ENCODE measurements around the gene PHF1.

Gene PHF1

GRCh38 chr6:33384581-33385020 is 26.2 kb upstream of the PHF1 start:
- peak; percentile 83 for DNase-seq (ENCODE audit: low read depth)
- TF ChIP-seq CTCF (IDR thresholded peaks at IDR 0.05; ENCODE audit: low read length, missing control alignments), result peak; percentile 60
- no peak overlapping the region for H3K4me3 ChIP-seq (replicated peaks; ENCODE audit: low read depth, low read length)

GRCh38 chr6:33390173-33390572 is 20.6 kb upstream of the PHF1 start:
- no peak for DNase-seq (ENCODE audit: low read depth)
- no peak overlapping the region for H3K4me3 ChIP-seq (replicated peaks; ENCODE audit: low read depth, low read length)
- TF ChIP-seq CTCF (IDR thresholded peaks at IDR 0.05; ENCODE audit: low read length, missing control alignments), result no peak

- TF ChIP-seq CTCF (IDR thresholded peaks at IDR 0.05; ENCODE audit: low read length, missing control alignments), result no peak
- DNase-seq (ENCODE audit: low read depth), result no peak
- H3K4me3 ChIP-seq (replicated peaks; ENCODE audit: low read depth, low read length), result peak overlapping the region; percentile 37
Observed at GRCh38 chr6:33390767-33391277, 20.0 kb upstream of the PHF1 start.

GRCh38 chr6:33391278-33391921 is 19.4 kb upstream of the PHF1 start, which contains the start of gene KIFC1:
Gene KIFC1 (plus strand): TSS chr6:33391823. CDS start chr6:33391986, 163 bp downstream.
- peak within 1 kb of the TSS; percentile 90 for H3K4me3 ChIP-seq (replicated peaks; ENCODE audit: low read depth, low read length)

GRCh38 chr6:33391922-33392594 is 18.8 kb upstream of the PHF1 start:
- peak overlapping the region; percentile 90 for H3K4me3 ChIP-seq (replicated peaks; ENCODE audit: low read depth, low read length)
- no peak for DNase-seq (ENCODE audit: low read depth)

More at GRCh38 chr6:33391278-33391921, 19.4 kb upstream of the PHF1 start, which contains the start of gene KIFC1:
- peak; percentile 100 for DNase-seq (ENCODE audit: low read depth)
- peak; percentile 94 for TF ChIP-seq CTCF (IDR thresholded peaks at IDR 0.05; ENCODE audit: low read length, missing control alignments)

GRCh38 chr6:33392595-33392948 is 18.2 kb upstream of the PHF1 start:
- peak overlapping the region; percentile 90 for H3K4me3 ChIP-seq (replicated peaks; ENCODE audit: low read depth, low read length)

More at GRCh38 chr6:33391922-33392594, 18.8 kb upstream of the PHF1 start:
- no peak for TF ChIP-seq CTCF (IDR thresholded peaks at IDR 0.05; ENCODE audit: low read length, missing control alignments)

More at GRCh38 chr6:33392595-33392948, 18.2 kb upstream of the PHF1 start:
- TF ChIP-seq CTCF (IDR thresholded peaks at IDR 0.05; ENCODE audit: low read length, missing control alignments), result no peak
- DNase-seq (ENCODE audit: low read depth), result no peak

Measured in fibroblast of pulmonary artery (primary cell).